Measurements from ENCODE around the gene C10orf95.

C10orf95 gene

DNA sequence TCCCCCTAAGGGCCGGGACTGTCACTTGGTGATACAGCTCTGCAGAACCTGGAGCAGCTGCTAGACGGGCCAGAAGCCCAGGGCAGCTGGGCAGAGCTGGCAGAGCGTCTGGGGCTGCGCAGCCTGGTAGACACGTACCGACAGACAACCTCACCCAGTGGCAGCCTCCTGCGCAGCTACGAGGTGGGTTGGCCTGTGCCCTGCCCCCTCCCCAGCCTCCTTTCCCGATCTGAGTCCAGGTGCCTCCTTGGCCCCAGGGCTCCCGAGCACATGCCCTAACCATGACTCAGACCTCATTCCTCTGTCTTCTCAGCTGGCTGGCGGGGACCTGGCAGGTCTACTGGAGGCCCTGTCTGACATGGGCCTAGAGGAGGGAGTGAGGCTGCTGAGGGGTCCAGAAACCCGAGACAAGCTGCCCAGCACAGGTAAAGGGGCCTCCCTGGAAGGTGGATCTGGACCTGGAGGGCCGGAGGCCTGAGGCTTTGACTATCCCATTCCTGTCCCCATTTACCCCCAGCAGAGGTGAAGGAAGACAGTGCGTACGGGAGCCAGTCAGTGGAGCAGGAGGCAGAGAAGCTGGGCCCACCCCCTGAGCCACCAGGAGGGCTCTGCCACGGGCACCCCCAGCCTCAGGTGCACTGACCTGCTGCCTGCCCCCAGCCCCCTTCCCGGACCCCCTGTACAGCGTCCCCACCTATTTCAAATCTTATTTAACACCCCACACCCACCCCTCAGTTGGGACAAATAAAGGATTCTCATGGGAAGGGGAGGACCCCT, 49.4 kb downstream of the C10orf95 start:
- DNase-seq (ENCODE audit: low read depth in 2 of 2), result no peak

DNA sequence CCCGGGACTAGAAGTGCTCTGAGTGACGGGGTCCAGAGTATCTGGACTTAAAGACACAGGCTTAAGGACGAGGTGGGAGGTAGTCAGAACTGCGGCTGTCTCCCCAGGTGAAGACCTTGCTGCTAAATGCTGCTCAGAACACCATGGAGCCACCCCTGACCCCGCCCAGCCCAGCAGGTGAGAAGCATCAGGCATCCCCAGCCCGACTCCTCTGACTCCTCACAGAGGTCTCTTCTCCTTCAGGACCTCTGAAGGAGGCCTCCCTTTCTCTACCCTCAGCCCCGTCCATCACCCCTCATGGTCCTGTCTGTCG, 50.0 kb downstream of the C10orf95 start:
- no peak for DNase-seq (ENCODE audit: low read depth in 2 of 2)

DNA sequence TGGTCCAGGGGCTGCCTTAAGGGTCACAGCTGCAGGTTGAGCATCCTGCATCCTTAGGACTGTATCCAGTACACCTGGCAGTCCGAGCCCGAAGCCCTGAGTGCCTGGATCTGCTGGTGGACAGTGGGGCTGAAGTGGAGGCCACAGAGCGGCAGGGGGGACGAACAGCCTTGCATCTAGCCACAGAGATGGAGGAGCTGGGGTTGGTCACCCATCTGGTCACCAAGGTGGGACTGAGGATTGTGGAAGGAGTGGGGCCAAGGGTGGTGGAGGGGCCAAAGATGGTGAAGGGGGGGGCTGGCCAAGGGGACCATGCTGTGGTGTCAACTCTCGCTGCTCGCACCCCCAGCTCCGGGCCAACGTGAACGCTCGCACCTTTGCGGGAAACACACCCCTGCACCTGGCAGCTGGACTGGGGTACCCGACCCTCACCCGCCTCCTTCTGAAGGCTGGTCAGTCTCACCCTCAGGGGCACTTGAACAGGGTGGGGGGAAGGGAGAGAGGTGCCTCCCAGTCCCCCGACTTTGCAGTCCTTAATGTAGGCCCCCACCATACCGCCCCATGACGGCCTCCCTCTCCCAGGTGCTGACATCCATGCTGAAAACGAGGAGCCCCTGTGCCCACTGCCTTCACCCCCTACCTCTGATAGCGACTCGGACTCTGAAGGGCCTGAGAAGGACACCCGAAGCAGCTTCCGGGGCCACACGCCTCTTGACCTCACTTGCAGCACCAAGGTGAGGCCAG, 50.6 kb downstream of the C10orf95 start:
- DNase-seq (ENCODE audit: low read depth in 2 of 2), result no peak

DNA sequence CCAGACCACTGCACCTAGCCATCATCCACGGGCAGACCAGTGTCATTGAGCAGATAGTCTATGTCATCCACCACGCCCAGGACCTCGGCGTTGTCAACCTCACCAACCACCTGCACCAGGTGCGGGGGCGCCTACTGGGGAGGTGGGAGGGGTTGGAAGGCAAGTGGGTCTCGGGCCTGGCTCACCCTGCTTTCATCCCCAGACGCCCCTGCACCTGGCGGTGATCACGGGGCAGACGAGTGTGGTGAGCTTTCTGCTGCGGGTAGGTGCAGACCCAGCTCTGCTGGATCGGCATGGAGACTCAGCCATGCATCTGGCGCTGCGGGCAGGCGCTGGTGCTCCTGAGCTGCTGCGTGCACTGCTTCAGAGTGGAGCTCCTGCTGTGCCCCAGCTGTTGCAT, 51.3 kb downstream of the C10orf95 start:
- DNase-seq (ENCODE audit: low read depth in 2 of 2), result no peak
